ENCODE measurements around the gene COX19.

- no peak for TF ChIP-seq CTCF (conservative IDR thresholded peaks at IDR 0.05 in 1 of 2, IDR thresholded peaks at IDR 0.05 in 1 of 2; ENCODE audit: extremely low read depth in 1 of 2, insufficient read depth in 1 of 2, low read depth in 1 of 2, low read length in 2 of 2)
- no peak for TF ChIP-seq EZH2 (IDR thresholded peaks at IDR 0.05; ENCODE audit: borderline replicate concordance, low read length)
Measured at GRCh38 chr7:927031-927671, 48.2 kb downstream of the COX19 start.

Data from mammary epithelial cell (primary cell).